HEK293 (cell line): ENCODE results near the gene SFXN4.

ENCODE experiments used
- AEBP2 ChIP-seq: fragments of 450-650 bp; formaldehyde crosslinking; IDR thresholded peaks from 2 replicates; pipeline ENCODE4 v1.5.1; 2016; ENCODE audit warnings: missing biosample characterization, missing genetic modification characterization, borderline replicate concordance
- GLIS2 ChIP-seq: fragments of 450-650 bp; formaldehyde crosslinking; IDR thresholded peaks from 2 replicates; pipeline ENCODE4 v1.5.1; 2016; ENCODE audit warnings: missing biosample characterization, missing genetic modification characterization
- KLF10 ChIP-seq: fragments of 450-650 bp; IDR thresholded peaks from 2 replicates; pipeline ENCODE4 v1.5.1; 2018; ENCODE audit warnings: missing biosample characterization, mild to moderate bottlenecking, missing genetic modification characterization
- MYNN ChIP-seq: fragments of 450-650 bp; formaldehyde crosslinking; IDR thresholded peaks from 2 replicates; pipeline ENCODE4 v1.5.1; 2016; ENCODE audit warnings: missing biosample characterization, missing genetic modification characterization, borderline replicate concordance
- PBX3 ChIP-seq: sonication (generic); formaldehyde crosslinking; IDR thresholded peaks from 2 replicates; pipeline ENCODE4 v1.8.1; 2022; ENCODE audit warnings: mild to moderate bottlenecking, moderate library complexity, missing genetic modification reagents
- PRDM1 ChIP-seq: fragments of 450-650 bp; formaldehyde crosslinking; IDR thresholded peaks from 2 replicates; pipeline ENCODE4; 2016; ENCODE audit warnings: missing biosample characterization, missing genetic modification characterization
- PRDM6 ChIP-seq: fragments of 450-650 bp; formaldehyde crosslinking; IDR thresholded peaks from 2 replicates; pipeline ENCODE4 v1.5.1; 2017; ENCODE audit warnings: missing biosample characterization, missing genetic modification characterization
- SCRT1 ChIP-seq: fragments of 450-650 bp; formaldehyde crosslinking; IDR thresholded peaks from 2 replicates; pipeline ENCODE4 v1.5.1; 2016; ENCODE audit warnings: missing biosample characterization, missing genetic modification characterization, borderline replicate concordance
- SP3 ChIP-seq: fragments of 450-650 bp; formaldehyde crosslinking; IDR thresholded peaks from 2 replicates; pipeline ENCODE4 v1.5.1; 2016; ENCODE audit warnings: missing biosample characterization, missing genetic modification characterization
- TCF7L2 ChIP-seq: IDR thresholded peaks from 2 replicates; pipeline ENCODE4 v1.6.1; 2011; ENCODE audit warnings: low read depth, mild to moderate bottlenecking, inconsistent platforms, low read length, moderate library complexity, borderline replicate concordance
- ZBTB8A ChIP-seq: fragments of 450-650 bp; formaldehyde crosslinking; IDR thresholded peaks from 2 replicates; pipeline ENCODE4 v1.5.1; 2016; ENCODE audit warnings: missing biosample characterization, missing genetic modification characterization
- ZNF133 ChIP-seq: fragments of 450-650 bp; formaldehyde crosslinking; IDR thresholded peaks from 2 replicates; pipeline ENCODE4 v1.5.1; 2016; ENCODE audit warnings: missing biosample characterization, missing genetic modification characterization
- ZNF155 ChIP-seq: fragments of 450-650 bp; formaldehyde crosslinking; IDR thresholded peaks from 2 replicates; pipeline ENCODE4 v1.5.1; 2016; ENCODE audit warnings: missing biosample characterization, missing genetic modification characterization
- ZNF23 ChIP-seq: fragments of 450-650 bp; formaldehyde crosslinking; IDR thresholded peaks from 2 replicates; pipeline ENCODE4 v1.5.1; 2016; ENCODE audit warnings: missing biosample characterization, missing genetic modification characterization, borderline replicate concordance
- ZNF26 ChIP-seq: fragments of 450-650 bp; formaldehyde crosslinking; IDR thresholded peaks from 2 replicates; pipeline ENCODE4 v1.5.1; 2016; ENCODE audit warnings: missing biosample characterization, missing genetic modification characterization
- ZNF341 ChIP-seq: fragments of 450-650 bp; formaldehyde crosslinking; IDR thresholded peaks from 2 replicates; pipeline ENCODE4; 2016; ENCODE audit warnings: low read depth, missing biosample characterization, missing genetic modification characterization
- ZNF404 ChIP-seq: fragments of 450-650 bp; formaldehyde crosslinking; IDR thresholded peaks from 2 replicates; pipeline ENCODE4 v1.5.1; 2017; ENCODE audit warnings: missing biosample characterization, missing genetic modification characterization
- ZNF416 ChIP-seq: fragments of 450-650 bp; formaldehyde crosslinking; IDR thresholded peaks from 2 replicates; pipeline ENCODE4 v1.5.1; 2016; ENCODE audit warnings: missing biosample characterization, missing genetic modification characterization
- ZNF529 ChIP-seq: fragments of 450-650 bp; formaldehyde crosslinking; IDR thresholded peaks from 2 replicates; pipeline ENCODE4 v1.5.1; 2017; ENCODE audit warnings: missing genetic modification characterization, missing biosample characterization; ENCODE audit not compliant: insufficient replicate concordance
- ZNF544 ChIP-seq: fragments of 450-650 bp; formaldehyde crosslinking; IDR thresholded peaks from 2 replicates; pipeline ENCODE4 v1.5.0; 2017; ENCODE audit warnings: missing biosample characterization, missing genetic modification characterization
- ZNF555 ChIP-seq: fragments of 450-650 bp; formaldehyde crosslinking; conservative IDR thresholded peaks from 2 replicates; pipeline ENCODE4 v1.5.1; 2017; ENCODE audit warnings: missing biosample characterization, mild to moderate bottlenecking, missing genetic modification characterization, inconsistent platforms
- ZNF629 ChIP-seq: fragments of 450-650 bp; formaldehyde crosslinking; IDR thresholded peaks from 2 replicates; pipeline ENCODE4 v1.5.1; 2017; ENCODE audit warnings: missing biosample characterization, missing genetic modification characterization
- ZNF654 ChIP-seq: fragments of 450-650 bp; formaldehyde crosslinking; IDR thresholded peaks from 2 replicates; pipeline ENCODE4 v1.5.1; 2016; ENCODE audit warnings: low read depth, missing biosample characterization, missing genetic modification characterization
- ZNF692 ChIP-seq: fragments of 450-650 bp; formaldehyde crosslinking; IDR thresholded peaks from 2 replicates; pipeline ENCODE4 v1.5.1; 2016; ENCODE audit warnings: missing biosample characterization, missing genetic modification characterization
- ZNF747 ChIP-seq: fragments of 450-650 bp; formaldehyde crosslinking; IDR thresholded peaks from 2 replicates; pipeline ENCODE4 v1.5.1; 2016; ENCODE audit warnings: missing biosample characterization, missing genetic modification characterization
- ZNF768 ChIP-seq: fragments of 450-650 bp; formaldehyde crosslinking; IDR thresholded peaks from 2 replicates; pipeline ENCODE4 v1.5.1; 2018; ENCODE audit warnings: missing biosample characterization, mild to moderate bottlenecking, missing genetic modification characterization
- ZNF792 ChIP-seq: fragments of 450-650 bp; formaldehyde crosslinking; IDR thresholded peaks from 2 replicates; pipeline ENCODE4 v1.5.1; 2016; ENCODE audit warnings: missing biosample characterization, missing genetic modification characterization
- ZSCAN16 ChIP-seq: fragments of 450-650 bp; formaldehyde crosslinking; IDR thresholded peaks from 2 replicates; pipeline ENCODE4 v1.5.1; 2016; ENCODE audit warnings: missing biosample characterization, missing genetic modification characterization
- ZSCAN4 ChIP-seq: fragments of 450-650 bp; formaldehyde crosslinking; IDR thresholded peaks from 2 replicates; pipeline ENCODE4 v1.5.1; 2017; ENCODE audit warnings: missing biosample characterization, missing genetic modification characterization
- ZSCAN5A ChIP-seq: fragments of 450-650 bp; formaldehyde crosslinking; IDR thresholded peaks from 2 replicates; pipeline ENCODE4 v1.5.1; 2016; ENCODE audit warnings: missing biosample characterization, missing genetic modification characterization

SFXN4 gene

GRCh38 chr10:119178372-119179119 lies 13.0 kb upstream of the SFXN4 start, which contains the start of gene PRDX3 (continued):
- no peak for TF ChIP-seq ZNF416
- TF ChIP-seq PRDM1 = 0 out of 2 replicates have a peak, but pooled peaks have one; percentile 10
- no peak for TF ChIP-seq ZNF747 (tag by site-specific recombination)
- peak; percentile 33 for TF ChIP-seq ZSCAN4
- TF ChIP-seq MYNN (tag by site-specific recombination) = no peak
- peak; percentile 92 for TF ChIP-seq GLIS2
- peak; percentile 56; the same call in 1 of the 2 replicates for TF ChIP-seq PRDM6 (tag by site-specific recombination)
- no peak for TF ChIP-seq ZNF26 (tag by site-specific recombination)
- TF ChIP-seq ZNF654 (tag by site-specific recombination) = no peak
- no peak for TF ChIP-seq ZNF133
- TF ChIP-seq ZSCAN16 (tag by site-specific recombination) = 0 out of 2 replicates have a peak, but pooled peaks have one; percentile 31
- 0 out of 2 replicates have a peak, but pooled peaks have one; percentile 54 for TF ChIP-seq ZSCAN5A (tag by site-specific recombination)
- no peak for TF ChIP-seq SCRT1
- 0 out of 2 replicates have a peak, but pooled peaks have one; percentile 39 for TF ChIP-seq PBX3 (CRISPR knock-in tag)
- no peak for TF ChIP-seq AEBP2 (tag by site-specific recombination)
- TF ChIP-seq ZNF23 (tag by site-specific recombination) = no peak
- 0 out of 2 replicates have a peak, but pooled peaks have one; percentile 62 for TF ChIP-seq KLF10
- no peak for TF ChIP-seq ZNF555 (tag by site-specific recombination)
- TF ChIP-seq ZNF792 (tag by site-specific recombination) = no peak
- peak; percentile 72; the same call in 1 of the 2 replicates for TF ChIP-seq ZNF692 (tag by site-specific recombination)
- no peak for TF ChIP-seq ZNF155 (tag by site-specific recombination)
- peak; percentile 73 for TF ChIP-seq ZBTB8A (tag by site-specific recombination)
- no peak for TF ChIP-seq ZNF768 (tag by site-specific recombination)
- no peak for TF ChIP-seq ZNF544
- TF ChIP-seq ZNF529 (tag by site-specific recombination) = no peak
- TF ChIP-seq TCF7L2 = 0 out of 2 replicates have a peak, but pooled peaks have one; percentile 21
- TF ChIP-seq ZNF404 (tag by site-specific recombination) = no peak
- peak; percentile 85 for TF ChIP-seq ZNF341 (tag by site-specific recombination)
- TF ChIP-seq ZNF629 = peak; percentile 38; the same call in 1 of the 2 replicates
- TF ChIP-seq SP3 (tag by site-specific recombination) = peak; percentile 91
